GM12878 (cell line): Measurements from ENCODE around the gene SERPINE1. TPM values are rescaled to one million over a fixed set of nuclear protein-coding genes. Genes with fewer than 3 reads are reported as not detected.

Source experiments
- ATAC-seq: fragments of 200-7000 bp; cut with Tn5 transposase; 3 replicates; pipeline ENCODE4 v1.9.1; 2020; ENCODE audit warnings: mild to moderate bottlenecking, moderate library complexity
- BruUV-seq: library from RNA; stranded (reverse); fragments of 400-500 nt; replicated peaks from 2 replicates; lab custom pipeline; 2021; lab: Mats Ljungman, UMichigan
- CTCF ChIA-PET: fragments of 300-600 bp; sonication (Branson Sonifier 250); formaldehyde crosslinking; extraction: SDS; loops from one replicate; lab custom pipeline; 2021; ENCODE audit warnings: inconsistent platforms; lab: Yijun Ruan, JAX
- POLR2A ChIA-PET: fragments of 350-600 bp; formaldehyde crosslinking; extraction: SDS; loops from one replicate; lab custom pipeline; 2021; ENCODE audit warnings: inconsistent platforms; lab: Charles Lee
- RAD21 ChIA-PET: fragments of 300-600 bp; sonication (Branson Sonifier 250); formaldehyde crosslinking; loops from one replicate; lab custom pipeline; 2023; ENCODE audit warnings: antibody characterized with exemption; ENCODE audit not compliant: unreplicated experiment; lab: Charles Lee
- SMC1A ChIA-PET: fragments of 300-600 bp; sonication (Branson Sonifier 250); formaldehyde crosslinking; loops from one replicate; lab custom pipeline; 2023; ENCODE audit not compliant: unreplicated experiment, uncharacterized antibody; lab: Charles Lee
- DNase-seq: peaks from one replicate; pipeline ENCODE4 v3.0.0-alpha.2; 2011; ENCODE audit warnings: low read depth, low spot score
- FAIRE-seq: peaks from 3 replicates; lab custom pipeline; 2011; peaks lifted over from hg19 to GRCh38; lab: Jason Lieb, UNC
- H2AFZ ChIP-seq: 2 replicates; pipeline ENCODE4 v1.6.0; 2011; ENCODE audit warnings: low read depth, low read length, control low read depth; ENCODE audit not compliant: control insufficient read depth
- H3K27ac ChIP-seq: 2 replicates; pipeline ENCODE4 v1.5.1; 2011; ENCODE audit warnings: control low read depth; ENCODE audit not compliant: control insufficient read depth, insufficient read depth
- H3K27me3 ChIP-seq, 2 experiments: replicated peaks in 1 of 2; 2 replicates each; pipeline versions ENCODE4 v1.6.0 to v1.6.1; 2011; ENCODE audit warnings: low read length in 1 of 2; ENCODE audit not compliant: control insufficient read depth in 2 of 2, insufficient read depth in 2 of 2
- H3K36me3 ChIP-seq, 2 experiments: 2 replicates each; pipeline ENCODE4 v1.5.1; 2011; ENCODE audit warnings: low read length in 1 of 2; ENCODE audit not compliant: control insufficient read depth in 2 of 2, insufficient read depth in 2 of 2
- H3K4me1 ChIP-seq: 2 replicates; pipeline ENCODE4 v1.6.1; 2011; ENCODE audit warnings: mild to moderate bottlenecking, low read length, moderate library complexity, mixed read lengths; ENCODE audit not compliant: control insufficient read depth, insufficient read depth
- H3K4me2 ChIP-seq: 2 replicates; pipeline ENCODE4 v1.6.0; 2011; ENCODE audit warnings: control low read depth; ENCODE audit not compliant: control insufficient read depth, insufficient read depth
- H3K4me3 ChIP-seq: fragments of 200-600 bp; sonication (generic); 2 replicates; pipeline ENCODE4 v1.5.1; 2016
- H3K79me2 ChIP-seq: 2 replicates; pipeline ENCODE4 v1.6.0; 2011; ENCODE audit warnings: low read length; ENCODE audit not compliant: control insufficient read depth, insufficient read depth
- H3K9ac ChIP-seq: 2 replicates; pipeline ENCODE4 v1.8.0; 2011; ENCODE audit warnings: low read length, control low read depth, mixed read lengths; ENCODE audit not compliant: control insufficient read depth, insufficient read depth
- H3K9me3 ChIP-seq: replicated peaks from 3 replicates; pipeline ENCODE4 v1.5.1; 2011; ENCODE audit warnings: mild to moderate bottlenecking, low read length; ENCODE audit not compliant: control insufficient read depth, insufficient read depth
- H4K20me1 ChIP-seq: 2 replicates; pipeline ENCODE4 v1.6.0; 2011; ENCODE audit not compliant: control insufficient read depth, insufficient read depth
- BRCA1 ChIP-seq: IDR thresholded peaks from 2 replicates; pipeline ENCODE4 v1.6.1; 2011; ENCODE audit warnings: low read depth, low read length, improper control_type of control experiment
- NBN ChIP-seq: fragments of 450-650 bp; IDR thresholded peaks from 2 replicates; pipeline ENCODE4 v1.6.1; 2016
- POLR2A ChIP-seq: IDR thresholded peaks from 2 replicates; pipeline ENCODE4 v1.6.1; 2011; ENCODE audit warnings: low read depth, mild to moderate bottlenecking, low read length
- WGBS: methylation state at CpG from one replicate; pipeline ENCODE4 v1.1.6; 2016; ENCODE audit warnings: low lambda C conversion rate; ENCODE audit not compliant: insufficient replicate concordance, insufficient coverage; ENCODE audit errors: missing lambda C conversion rate; 5-methylcytosine and 5-hydroxymethylcytosine counted together
- in situ Hi-C: fragments of 300-500 bp; cut with MboI; formaldehyde crosslinking; loops from 9 replicates; pipeline ENCODE4 v1.14.3; 2018; ENCODE audit warnings: mixed read lengths
- intact Hi-C: fragments of 100-400 bp; cut with micrococcal nuclease; formaldehyde crosslinking; loops from one replicate; pipeline ENCODE4 v1.14.2; 2022; ENCODE audit not compliant: unreplicated experiment
- polyA plus RNA-seq, 11 experiments: library from polyadenylated mRNA; depleted of rRNA in 4 of 11; unstranded in 6 of 11; stranded (reverse) in 5 of 11; fragments of >200 nt; fragmentation: Nextera tagmentation in 4 of 11; fragmentation: Illumina TruSeq in 1 of 11; extraction: Ambion mirVana in 4 of 11; extraction: Trizol in 1 of 11; gene quantifications; 1 replicate in 1 of 11; 2 replicates in 10 of 11; pipeline versions ENCODE4 v1.2.1 to v1.2.3, GENCODE V29; 2011 to 2016; ENCODE audit warnings: inconsistent platforms in 2 of 11, missing spikeins in 2 of 11, low read depth in 1 of 11
- total RNA-seq, 4 experiments: library from RNA; depleted of rRNA in 3 of 4; stranded (reverse); fragments of >200 nt in 3 of 4; fragmentation: Illumina TruSeq in 1 of 4; extraction: Trizol in 1 of 4; gene quantifications; 2 replicates each; pipeline versions ENCODE4 v1.2.1 to v1.2.3, GENCODE V29; 2013 to 2021
- TF ChIP-seq, protein P1 (sequence below): IDR thresholded peaks from 2 replicates; pipeline ENCODE4 v1.6.1; 2012; ENCODE audit warnings: low read depth, low read length, improper control_type of control experiment

SERPINE1 gene
- total and polyA plus RNA-seq, 10 of the 15 experiments (the other 5 are each of a cell fraction or from before 2014, with no cell fraction given) = 0.20 to 2.4 (median 0.44) TPM

DNA sequence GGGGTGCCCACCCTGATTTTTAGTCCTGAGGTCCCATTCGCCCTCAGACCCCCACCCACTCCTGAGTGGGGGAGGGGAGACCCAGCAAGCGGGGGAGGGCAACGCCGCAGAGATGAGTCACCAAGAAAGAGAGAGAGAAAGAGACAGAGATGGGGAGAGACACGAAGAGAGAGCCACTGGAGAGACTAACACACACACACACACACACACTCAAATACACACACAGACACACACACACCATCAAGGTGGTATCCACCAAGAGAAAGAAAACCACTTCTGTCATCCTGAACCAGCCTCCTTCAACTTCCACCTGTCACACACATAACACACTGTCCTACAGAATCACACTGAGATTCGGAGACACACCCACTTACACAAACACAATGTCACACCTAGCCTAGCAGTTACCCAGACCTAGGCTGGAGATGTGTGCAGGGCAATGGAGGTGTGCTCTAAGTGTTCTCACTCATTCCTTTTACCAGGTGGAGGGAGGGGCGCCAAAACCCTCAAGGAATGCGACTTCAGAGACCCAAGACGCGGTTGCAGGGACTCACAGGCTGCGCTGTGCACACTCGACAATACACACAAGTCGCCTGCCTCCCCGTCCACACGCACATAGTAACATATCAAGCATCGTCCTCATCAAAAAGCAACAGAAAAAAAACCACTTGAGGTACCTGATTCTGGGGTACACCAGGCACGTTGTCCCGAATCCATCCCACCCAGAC is 42.4 kb downstream of the SERPINE1 start:
- no peaks in the 10 kb centered on the region for H4K20me1 ChIP-seq
- no peak overlapping the region for H3K9ac ChIP-seq
- ChIA-PET POLR2A (no interaction called here), SMC1A (interaction anchor here (1.2 to 2.6 kb wide), 3 partner anchors 25 to 27 kb away, joined by 4 to 10 read pairs (median 9); no protein-coding TSS in a partner anchor), RAD21 (interaction anchor here (0.7 to 2.7 kb wide), 3 partner anchors 25 to 1219 kb away, joined by 3 to 20 read pairs (median 12); no protein-coding TSS in a partner anchor), CTCF (interaction anchor here (0.6 to 6.1 kb wide), 4 partner anchors 28 to 113 kb away, joined by 3 to 80 read pairs (median 4); partner anchors contain the start of gene TRIM56)
- TF ChIP-seq, protein P1, sequence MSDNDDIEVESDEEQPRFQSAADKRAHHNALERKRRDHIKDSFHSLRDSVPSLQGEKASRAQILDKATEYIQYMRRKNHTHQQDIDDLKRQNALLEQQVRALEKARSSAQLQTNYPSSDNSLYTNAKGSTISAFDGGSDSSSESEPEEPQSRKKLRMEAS = no peak; the same call in 1 of the 2 replicates
- no peak for TF ChIP-seq POLR2A
- TF ChIP-seq BRCA1 = no peak
- TF ChIP-seq NBN = 0 out of 2 replicates have a peak, but pooled peaks have one; percentile 24
- peak overlapping the region; percentile 33; the same call in 1 of the 2 replicates for H3K4me2 ChIP-seq
- H3K27ac ChIP-seq = no peak overlapping the region
- 2% methylated on average over 17 of the region's 18 CpGs for WGBS
- H3K79me2 ChIP-seq = no peaks in the 10 kb centered on the region
- no peaks in the 10 kb centered on the region for H3K36me3 ChIP-seq
- H3K4me3 ChIP-seq = no peak overlapping the region
- peak; percentile 13 for FAIRE-seq
- intact Hi-C loops = loop anchor here (1.0 kb wide), 2 partner anchors 19 to 25 kb away; no protein-coding TSS in a partner anchor
- BruUV-seq = no TSS peak
- in situ Hi-C loops = no loop called here
- DNase-seq = no peak
- peaks cover 11% of the 10 kb centered on the region for H3K4me1 ChIP-seq
- H3K27me3 ChIP-seq = peaks cover 36 to 37% of the 10 kb centered on the region in 2 experiments
- H2AFZ ChIP-seq = no peak overlapping the region
- no peaks in the 10 kb centered on the region; the same call in 2 of the 3 replicates for H3K9me3 ChIP-seq
- peak; percentile 1; the same call in 1 of the 3 replicates for ATAC-seq
